SK-N-MC (cell line): ENCODE data around the gene ARMC9.

ENCODE experiments used
- EZH2 ChIP-seq: fragments of 200-600 bp; sonication (generic); IDR thresholded peaks from one replicate; pipeline ENCODE4 v1.6.1; 2017; ENCODE audit warnings: antibody characterized with exemption
- FOXP2 ChIP-seq: optimal IDR thresholded peaks from 2 replicates; pipeline ENCODE3; 2011; ENCODE audit warnings: mild to moderate bottlenecking, moderate library complexity; ENCODE audit not compliant: insufficient read depth; ENCODE audit errors: extremely low read length, control extremely low read depth
- POLR2AphosphoS5 ChIP-seq: IDR thresholded peaks from 2 replicates; pipeline ENCODE4 v1.6.1; 2012; ENCODE audit warnings: mild to moderate bottlenecking, low read depth, low read length, borderline replicate concordance

DNA sequence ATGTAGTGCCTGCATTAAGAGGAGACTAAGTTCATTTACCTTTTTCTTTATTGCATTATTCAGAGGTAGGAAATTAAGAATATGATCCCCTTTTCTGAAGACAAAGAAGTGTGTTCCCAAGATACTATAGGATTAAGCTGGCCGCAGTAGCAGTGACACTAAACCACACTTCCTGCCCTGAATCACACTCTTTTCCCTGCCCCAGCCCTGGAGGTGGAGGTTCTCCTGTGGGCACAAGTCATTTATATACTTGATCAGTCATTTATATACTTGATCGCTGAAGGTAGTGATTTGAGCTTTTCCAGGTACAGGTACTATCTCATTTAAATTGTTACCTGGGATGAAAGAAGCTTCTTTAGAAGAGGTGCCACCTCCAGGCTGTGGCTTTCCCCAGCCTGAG is 78.6 kb downstream of the ARMC9 start:
- TF ChIP-seq EZH2, result no peak
- TF ChIP-seq POLR2AphosphoS5, result no peak
- no peak for TF ChIP-seq FOXP2
